H9 (cell line): ENCODE data around the gene ABCG1. TPM values are rescaled to one million over a fixed set of nuclear protein-coding genes. Genes with fewer than 3 reads are reported as not detected.

ENCODE experiments used
- DNase-seq: peaks from one replicate; pipeline ENCODE4 v3.0.0-alpha.2; 2017
- H2AFZ ChIP-seq: one replicate; pipeline ENCODE4 v1.6.1; 2013; ENCODE audit warnings: mild to moderate bottlenecking, low read length, control low read depth, moderate library complexity
- H2AK5ac ChIP-seq: 2 replicates; pipeline ENCODE4 v1.6.1; 2013; ENCODE audit warnings: low read length, control low read depth, mixed read lengths; ENCODE audit not compliant: insufficient read length
- H2BK120ac ChIP-seq: one replicate; pipeline ENCODE4 v1.6.1; 2013; ENCODE audit warnings: low read depth, mild to moderate bottlenecking, low read length, control low read depth, inconsistent platforms; ENCODE audit not compliant: poor library complexity, severe bottlenecking
- H2BK12ac ChIP-seq: 2 replicates; pipeline ENCODE4 v1.6.1; 2013; ENCODE audit warnings: low read length, control low read depth, mixed read lengths, low read depth; ENCODE audit not compliant: insufficient read length
- H2BK15ac ChIP-seq: 2 replicates; pipeline ENCODE4 v1.6.1; 2013; ENCODE audit warnings: low read depth, low read length, control low read depth
- H2BK20ac ChIP-seq: one replicate; pipeline ENCODE4 v1.6.1; 2013; ENCODE audit warnings: low read depth, mild to moderate bottlenecking, low read length, control low read depth, inconsistent platforms; ENCODE audit not compliant: poor library complexity, severe bottlenecking
- H2BK5ac ChIP-seq: 2 replicates; pipeline ENCODE4 v1.6.1; 2013; ENCODE audit warnings: low read length, control low read depth, mixed read lengths; ENCODE audit not compliant: insufficient read length
- H3K14ac ChIP-seq: 2 replicates; pipeline ENCODE4 v1.6.1; 2013; ENCODE audit warnings: low read length, control low read depth; ENCODE audit not compliant: insufficient read depth
- H3K18ac ChIP-seq: 2 replicates; pipeline ENCODE4 v1.6.1; 2013; ENCODE audit warnings: low read depth, mild to moderate bottlenecking, mixed read lengths, low read length, control low read depth; ENCODE audit not compliant: insufficient read length
- H3K23ac ChIP-seq: 2 replicates; pipeline ENCODE4 v1.6.1; 2013; ENCODE audit warnings: low read length, control low read depth, mixed read lengths, low read depth; ENCODE audit not compliant: insufficient read length
- H3K23me2 ChIP-seq: 2 replicates; pipeline ENCODE4 v1.6.1; 2013; ENCODE audit warnings: low read depth, mild to moderate bottlenecking, mixed read lengths, low read length, control low read depth; ENCODE audit not compliant: insufficient read length, poor library complexity, severe bottlenecking
- H3K27ac ChIP-seq: 2 replicates; pipeline ENCODE4 v1.5.1; 2013; ENCODE audit warnings: low read length, control low read depth, mixed read lengths, low read depth; ENCODE audit not compliant: insufficient read length
- H3K27me3 ChIP-seq: 2 replicates; pipeline ENCODE4 v1.6.1; 2013; ENCODE audit warnings: low read length, control low read depth, inconsistent platforms; ENCODE audit not compliant: insufficient read depth
- H3K4ac ChIP-seq: 2 replicates; pipeline ENCODE4 v1.6.1; 2013; ENCODE audit warnings: low read depth, mild to moderate bottlenecking, control low read depth, inconsistent platforms, low read length, moderate library complexity
- H3K4me1 ChIP-seq: 2 replicates; pipeline ENCODE4 v1.6.1; 2013; ENCODE audit warnings: low read length, control low read depth, inconsistent platforms; ENCODE audit not compliant: insufficient read depth
- H3K4me2 ChIP-seq: 2 replicates; pipeline ENCODE4 v1.6.1; 2013; ENCODE audit warnings: low read length, control low read depth, mixed read lengths; ENCODE audit not compliant: insufficient read length, insufficient read depth
- H3K56ac ChIP-seq: 2 replicates; pipeline ENCODE4 v1.6.1; 2013; ENCODE audit warnings: low read depth, mild to moderate bottlenecking, mixed read lengths, low read length, control low read depth; ENCODE audit not compliant: insufficient read length
- H3K79me1 ChIP-seq: 2 replicates; pipeline ENCODE4 v1.6.1; 2013; ENCODE audit warnings: low read depth, mild to moderate bottlenecking, moderate library complexity, low read length, control low read depth, inconsistent platforms; ENCODE audit not compliant: insufficient read depth, poor library complexity, severe bottlenecking
- H3K79me2 ChIP-seq: 2 replicates; pipeline ENCODE4 v1.6.1; 2013; ENCODE audit warnings: low read length, control low read depth, inconsistent platforms; ENCODE audit not compliant: insufficient read depth
- H3K9ac ChIP-seq: 2 replicates; pipeline ENCODE4 v1.6.1; 2013; ENCODE audit warnings: low read length, control low read depth, mixed read lengths; ENCODE audit not compliant: insufficient read length; ENCODE audit errors: extremely low read depth
- H3K9me3 ChIP-seq: one replicate; pipeline ENCODE4 v1.6.1; 2013; ENCODE audit warnings: low read depth, low read length, inconsistent platforms; ENCODE audit not compliant: control insufficient read depth
- H3T11ph ChIP-seq: one replicate; pipeline ENCODE4 v1.6.1; 2013; ENCODE audit warnings: mild to moderate bottlenecking, low read length, control low read depth, inconsistent platforms
- H4K20me1 ChIP-seq: one replicate; pipeline ENCODE4 v1.6.1; 2013; ENCODE audit not compliant: control insufficient read depth, insufficient read length, insufficient read depth
- H4K5ac ChIP-seq: 2 replicates; pipeline ENCODE4 v1.6.1; 2013; ENCODE audit warnings: low read depth, mild to moderate bottlenecking, mixed read lengths, low read length, control low read depth; ENCODE audit not compliant: insufficient read length
- H4K8ac ChIP-seq: replicated peaks from 2 replicates; pipeline ENCODE4 v1.6.1; 2013; ENCODE audit warnings: low read length, control low read depth, mixed read lengths, low read depth; ENCODE audit not compliant: insufficient read length
- H4K91ac ChIP-seq: 2 replicates; pipeline ENCODE4 v1.6.1; 2013; ENCODE audit warnings: low read depth, mild to moderate bottlenecking, moderate library complexity, mixed read lengths, low read length, control low read depth; ENCODE audit not compliant: insufficient read length
- H3K27ac Mint-ChIP-seq, 3 experiments: 2 replicates in 2 of 3; 3 replicates in 1 of 3; pipeline ENCODE4 v1.8.0; 2020 to 2021; ENCODE audit warnings: mixed read lengths in 3 of 3, mild to moderate bottlenecking in 1 of 3, moderate library complexity in 1 of 3
- H3K27me3 Mint-ChIP-seq: 2 replicates; pipeline ENCODE4 v1.8.0; 2021; ENCODE audit warnings: low read depth, mild to moderate bottlenecking, moderate library complexity, mixed read lengths
- H3K36me3 Mint-ChIP-seq, 3 experiments: 2 replicates in 2 of 3; 3 replicates in 1 of 3; pipeline ENCODE4 v1.8.0; 2020 to 2021; ENCODE audit warnings: low read depth in 3 of 3, mixed read lengths in 3 of 3; ENCODE audit not compliant: insufficient read depth in 1 of 3
- H3K4me1 Mint-ChIP-seq, 2 experiments: 2 replicates each; pipeline ENCODE4 v1.8.0; 2020; ENCODE audit warnings: mixed read lengths in 2 of 2
- H3K4me3 Mint-ChIP-seq, 2 experiments: 2 replicates in 1 of 2; 3 replicates in 1 of 2; pipeline ENCODE4 v1.8.0; 2020 to 2021; ENCODE audit warnings: mild to moderate bottlenecking in 2 of 2, mixed read lengths in 2 of 2, moderate library complexity in 1 of 2
- H3K9me3 Mint-ChIP-seq, 2 experiments: 2 replicates in 1 of 2; 3 replicates in 1 of 2; pipeline ENCODE4 v1.8.0; 2020; ENCODE audit warnings: mild to moderate bottlenecking in 2 of 2, mixed read lengths in 2 of 2, moderate library complexity in 1 of 2
- WGBS: extraction: QIAGEN DNeasy Blood & Tissue Kit; methylation state at CpG from one replicate; pipeline ENCODE4 v1.1.7; 2013; ENCODE audit warnings: missing lambda C conversion rate, low lambda C conversion rate, mixed read lengths; ENCODE audit not compliant: insufficient read length; ENCODE audit errors: extremely low coverage; 5-methylcytosine and 5-hydroxymethylcytosine counted together
- total RNA-seq: library from RNA; stranded (reverse); gene quantifications from 2 replicates; pipeline ENCODE4 v1.2.1, GENCODE V29; 2021
- TF ChIP-seq, protein P1 (sequence below): fragments of 200-600 bp; sonication (generic); conservative IDR thresholded peaks from 3 replicates; pipeline ENCODE4 v1.8.0; 2021; ENCODE audit warnings: antibody characterized with exemption, mild to moderate bottlenecking

The ABCG1 gene
- total RNA-seq, 1 experiment from 2014 or later, result 0.83 TPM

DNA sequence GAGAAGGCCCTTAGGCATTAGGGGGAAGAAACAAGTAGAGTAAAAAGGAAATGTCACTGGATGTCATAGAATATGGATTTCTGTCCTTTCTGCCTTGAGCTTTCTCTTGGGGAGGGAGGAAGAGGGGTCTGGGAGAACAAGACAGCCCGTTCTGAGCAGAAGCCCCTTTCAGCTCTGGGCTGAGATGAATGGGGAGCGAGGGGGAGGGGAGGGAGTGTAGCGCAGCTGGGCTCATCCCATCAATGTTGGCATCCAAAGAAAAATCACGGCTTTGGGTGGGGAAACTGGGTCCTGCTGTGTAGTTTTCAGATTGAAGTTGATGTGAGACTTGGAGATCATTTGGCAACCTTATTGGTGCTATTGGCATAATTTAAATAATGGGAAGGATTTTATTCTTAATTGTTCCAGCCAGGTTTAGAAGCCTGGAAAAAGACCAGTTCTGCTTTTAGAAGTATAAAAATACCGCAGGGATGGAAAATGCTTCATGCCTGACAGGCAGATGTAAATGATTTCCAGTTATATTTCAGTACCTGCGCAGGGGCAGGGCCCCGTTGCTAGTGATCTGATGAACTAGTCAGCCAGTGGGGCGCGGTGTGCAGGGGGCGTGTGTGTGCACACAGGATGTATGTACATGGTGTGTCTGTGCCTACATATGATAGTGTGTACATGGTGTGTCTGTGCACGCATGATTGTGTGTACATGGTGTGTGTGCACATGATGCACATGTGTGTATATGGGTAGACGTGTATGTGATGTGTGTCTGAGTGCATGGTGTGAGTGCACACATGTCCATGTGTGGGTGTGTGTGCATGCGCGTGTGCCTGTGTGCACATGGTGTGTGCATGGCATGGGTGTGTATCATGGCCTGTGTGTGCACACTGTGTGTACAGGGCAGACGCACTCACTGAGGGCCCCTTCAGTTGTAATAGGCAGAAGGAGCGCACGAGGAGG is 36.0 kb downstream of the ABCG1 start:
- no peak overlapping the region for H3K14ac ChIP-seq
- H2BK15ac ChIP-seq, result no peak overlapping the region
- no peak overlapping the region for H3K4me2 ChIP-seq
- no peaks in the 10 kb centered on the region for H3K79me1 ChIP-seq
- H3K4me1 ChIP-seq, result no peaks in the 10 kb centered on the region
- no peak overlapping the region for H4K8ac ChIP-seq
- no CpG with 5 or more reads among the region's 17 CpGs for WGBS
- H3K9ac ChIP-seq, result no peak overlapping the region
- no peak overlapping the region for H3K4ac ChIP-seq
- peaks cover 5 to 18% of the 10 kb centered on the region in 2 experiments; a peak in 3 of 4 replicates for H3K4me1 Mint-ChIP-seq
- H3T11ph ChIP-seq, result no peak overlapping the region
- no peak for DNase-seq
- no peaks in the 10 kb centered on the region for H3K36me3 Mint-ChIP-seq
- H3K9me3 ChIP-seq, result no peaks in the 10 kb centered on the region
- H3K56ac ChIP-seq, result no peak overlapping the region
- H3K27me3 Mint-ChIP-seq, result peaks cover 20% of the 10 kb centered on the region
- H3K4me3 Mint-ChIP-seq, result no peak overlapping the region
- no peak overlapping the region for H2BK5ac ChIP-seq
- no peak overlapping the region for H4K5ac ChIP-seq
- no peak overlapping the region for H3K18ac ChIP-seq
- no peak overlapping the region for H2AK5ac ChIP-seq
- TF ChIP-seq, protein P1, sequence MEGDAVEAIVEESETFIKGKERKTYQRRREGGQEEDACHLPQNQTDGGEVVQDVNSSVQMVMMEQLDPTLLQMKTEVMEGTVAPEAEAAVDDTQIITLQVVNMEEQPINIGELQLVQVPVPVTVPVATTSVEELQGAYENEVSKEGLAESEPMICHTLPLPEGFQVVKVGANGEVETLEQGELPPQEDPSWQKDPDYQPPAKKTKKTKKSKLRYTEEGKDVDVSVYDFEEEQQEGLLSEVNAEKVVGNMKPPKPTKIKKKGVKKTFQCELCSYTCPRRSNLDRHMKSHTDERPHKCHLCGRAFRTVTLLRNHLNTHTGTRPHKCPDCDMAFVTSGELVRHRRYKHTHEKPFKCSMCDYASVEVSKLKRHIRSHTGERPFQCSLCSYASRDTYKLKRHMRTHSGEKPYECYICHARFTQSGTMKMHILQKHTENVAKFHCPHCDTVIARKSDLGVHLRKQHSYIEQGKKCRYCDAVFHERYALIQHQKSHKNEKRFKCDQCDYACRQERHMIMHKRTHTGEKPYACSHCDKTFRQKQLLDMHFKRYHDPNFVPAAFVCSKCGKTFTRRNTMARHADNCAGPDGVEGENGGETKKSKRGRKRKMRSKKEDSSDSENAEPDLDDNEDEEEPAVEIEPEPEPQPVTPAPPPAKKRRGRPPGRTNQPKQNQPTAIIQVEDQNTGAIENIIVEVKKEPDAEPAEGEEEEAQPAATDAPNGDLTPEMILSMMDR, result no peak
- no peaks in the 10 kb centered on the region for H3K27me3 ChIP-seq
- no peak overlapping the region for H3K27ac Mint-ChIP-seq
- no peak overlapping the region for H2BK20ac ChIP-seq
- H3K23me2 ChIP-seq, result no peaks in the 10 kb centered on the region
- no peak overlapping the region for H3K27ac ChIP-seq
- no peak overlapping the region for H2AFZ ChIP-seq
- no peaks in the 10 kb centered on the region for H4K20me1 ChIP-seq
- no peak overlapping the region for H2BK12ac ChIP-seq
- no peak overlapping the region for H4K91ac ChIP-seq
- no peak overlapping the region for H2BK120ac ChIP-seq
- no peaks in the 10 kb centered on the region for H3K9me3 Mint-ChIP-seq
- H3K79me2 ChIP-seq, result no peaks in the 10 kb centered on the region
- H3K23ac ChIP-seq, result no peak overlapping the region
